ENCODE measurements around the gene SLFNL1. TPM values are rescaled to one million over a fixed set of nuclear protein-coding genes. Genes with fewer than 3 reads are reported as not detected.

The SLFNL1 gene
- total RNA-seq, 1 donor = 0.72 TPM

DNA sequence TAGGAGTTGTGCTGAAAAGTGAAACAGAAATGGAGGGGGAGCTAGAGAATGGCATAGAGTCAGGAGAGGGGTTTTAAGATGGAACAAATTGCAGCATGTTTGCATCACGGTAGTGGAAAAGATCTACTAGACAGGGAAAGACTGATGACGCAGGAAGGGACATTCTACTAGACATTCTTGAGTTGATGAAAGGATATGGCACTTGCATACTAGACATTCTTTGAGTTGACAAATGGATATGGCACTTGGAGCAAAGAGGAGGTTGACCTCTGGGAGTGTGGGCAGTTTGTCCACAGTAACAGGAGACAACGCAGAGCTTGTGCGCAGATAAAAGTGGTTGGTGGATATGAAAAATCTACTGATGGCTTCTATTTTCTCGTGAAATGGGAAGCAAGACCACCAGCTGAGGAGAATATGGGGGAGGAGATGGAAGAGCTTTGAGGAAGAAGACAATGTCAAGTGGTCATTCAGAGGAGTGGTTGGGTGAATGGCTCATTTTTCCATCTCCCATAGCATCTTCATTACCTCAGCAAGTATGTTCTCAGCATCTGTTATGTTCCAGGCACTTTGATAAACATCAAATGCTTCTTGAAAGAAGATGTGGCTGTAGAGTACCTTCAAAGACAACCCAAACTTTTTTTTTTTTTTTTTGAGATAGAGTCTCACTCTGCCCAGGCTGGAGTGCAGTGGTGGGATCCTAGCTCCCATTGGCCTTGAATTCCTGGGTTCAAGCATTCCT, 44.4 kb downstream of the SLFNL1 start:
- no peak overlapping the region for H3K4me3 ChIP-seq (ENCODE audit: insufficient read depth, low read length)
- no peaks in the 10 kb centered on the region for H3K27me3 ChIP-seq (ENCODE audit: insufficient read depth, low read length)
- H3K36me3 ChIP-seq (ENCODE audit: insufficient read depth, low read length) = no peaks in the 10 kb centered on the region
- H2AFZ ChIP-seq (ENCODE audit: low read length) = no peak overlapping the region
- peaks cover 23% of the 10 kb centered on the region for H3K4me1 ChIP-seq (ENCODE audit: insufficient read depth, low read length)
- H3K27ac ChIP-seq (ENCODE audit: low read depth, low read length) = peak overlapping the region; percentile 69
- H4K20me1 ChIP-seq (ENCODE audit: insufficient read depth, low read length) = peaks cover 10% of the 10 kb centered on the region
- H3K9me3 ChIP-seq (ENCODE audit: low read depth, low read length) = no peaks in the 10 kb centered on the region
- peak; percentile 90 for DNase-seq (ENCODE audit: insufficient read length, low spot score, missing footprints)
- no peak overlapping the region for H3K4me2 ChIP-seq (ENCODE audit: insufficient read depth, low read length)
- peaks cover 27% of the 10 kb centered on the region for H3K79me2 ChIP-seq (ENCODE audit: insufficient read depth, low read length)
- TF ChIP-seq, protein P1, sequence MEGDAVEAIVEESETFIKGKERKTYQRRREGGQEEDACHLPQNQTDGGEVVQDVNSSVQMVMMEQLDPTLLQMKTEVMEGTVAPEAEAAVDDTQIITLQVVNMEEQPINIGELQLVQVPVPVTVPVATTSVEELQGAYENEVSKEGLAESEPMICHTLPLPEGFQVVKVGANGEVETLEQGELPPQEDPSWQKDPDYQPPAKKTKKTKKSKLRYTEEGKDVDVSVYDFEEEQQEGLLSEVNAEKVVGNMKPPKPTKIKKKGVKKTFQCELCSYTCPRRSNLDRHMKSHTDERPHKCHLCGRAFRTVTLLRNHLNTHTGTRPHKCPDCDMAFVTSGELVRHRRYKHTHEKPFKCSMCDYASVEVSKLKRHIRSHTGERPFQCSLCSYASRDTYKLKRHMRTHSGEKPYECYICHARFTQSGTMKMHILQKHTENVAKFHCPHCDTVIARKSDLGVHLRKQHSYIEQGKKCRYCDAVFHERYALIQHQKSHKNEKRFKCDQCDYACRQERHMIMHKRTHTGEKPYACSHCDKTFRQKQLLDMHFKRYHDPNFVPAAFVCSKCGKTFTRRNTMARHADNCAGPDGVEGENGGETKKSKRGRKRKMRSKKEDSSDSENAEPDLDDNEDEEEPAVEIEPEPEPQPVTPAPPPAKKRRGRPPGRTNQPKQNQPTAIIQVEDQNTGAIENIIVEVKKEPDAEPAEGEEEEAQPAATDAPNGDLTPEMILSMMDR (IDR thresholded peaks at IDR 0.05; ENCODE audit: extremely low read depth, low read depth, low read length) = no peak

DNA sequence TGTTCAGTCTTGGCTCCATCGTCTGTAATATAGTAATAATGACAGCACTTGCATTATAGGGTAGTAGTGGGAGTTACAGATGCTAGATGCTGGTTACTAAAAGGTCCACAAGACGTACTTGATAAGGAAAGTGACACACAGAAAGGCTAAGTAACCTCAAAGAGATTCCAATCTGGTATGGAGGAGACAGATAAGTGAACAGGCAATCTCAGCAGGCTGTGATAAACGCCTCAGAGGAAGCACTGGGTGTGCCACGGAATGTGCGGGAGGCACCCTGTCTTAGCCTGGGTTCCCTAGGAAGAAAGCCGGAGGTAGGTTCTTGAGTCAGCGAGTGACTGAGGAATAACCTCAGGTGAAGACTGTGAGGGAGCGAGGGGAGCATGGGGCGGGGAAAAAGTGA, 46.6 kb downstream of the SLFNL1 start:
- no peaks in the 10 kb centered on the region for H4K20me1 ChIP-seq (ENCODE audit: insufficient read depth, low read length)
- TF ChIP-seq, protein P1 (IDR thresholded peaks at IDR 0.05; ENCODE audit: extremely low read depth, low read depth, low read length) = no peak
- no peaks in the 10 kb centered on the region for H3K27me3 ChIP-seq (ENCODE audit: insufficient read depth, low read length)
- H2AFZ ChIP-seq (ENCODE audit: low read length) = peak overlapping the region; percentile 2
- DNase-seq (ENCODE audit: insufficient read length, low spot score, missing footprints) = no peak
- H3K79me2 ChIP-seq (ENCODE audit: insufficient read depth, low read length) = peaks cover 5% of the 10 kb centered on the region
- no peak overlapping the region for H3K27ac ChIP-seq (ENCODE audit: low read depth, low read length)
- no peaks in the 10 kb centered on the region for H3K36me3 ChIP-seq (ENCODE audit: insufficient read depth, low read length)
- H3K9me3 ChIP-seq (ENCODE audit: low read depth, low read length) = no peaks in the 10 kb centered on the region
- no peak overlapping the region for H3K4me2 ChIP-seq (ENCODE audit: insufficient read depth, low read length)
- peaks cover 5% of the 10 kb centered on the region for H3K4me1 ChIP-seq (ENCODE audit: insufficient read depth, low read length)
- H3K4me3 ChIP-seq (ENCODE audit: insufficient read depth, low read length) = no peak overlapping the region

DNA sequence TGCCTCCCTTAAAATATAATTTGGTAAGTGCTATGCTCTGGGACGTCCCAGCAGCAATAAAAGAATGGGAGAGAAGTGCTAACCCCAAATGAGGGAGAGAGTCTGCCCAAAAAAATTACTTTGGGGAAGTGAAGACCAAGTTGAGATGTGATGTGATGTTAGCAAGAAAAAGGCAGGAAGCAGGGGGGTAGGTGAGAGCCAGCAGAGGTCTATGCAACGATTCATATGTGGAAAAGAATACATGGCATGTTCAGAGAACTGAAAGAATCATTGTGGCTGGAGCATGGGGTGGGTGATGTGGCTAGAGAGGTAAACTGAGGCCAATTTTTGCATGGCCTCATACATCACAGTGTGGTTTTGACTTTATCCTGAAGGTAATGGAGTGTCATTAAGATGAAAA, 47.6 kb downstream of the SLFNL1 start:
- TF ChIP-seq, protein P1 (IDR thresholded peaks at IDR 0.05; ENCODE audit: extremely low read depth, low read depth, low read length) = no peak
- no peak overlapping the region for H3K4me2 ChIP-seq (ENCODE audit: insufficient read depth, low read length)
- no peak overlapping the region for H2AFZ ChIP-seq (ENCODE audit: low read length)
- no peak overlapping the region for H3K27ac ChIP-seq (ENCODE audit: low read depth, low read length)
- H3K36me3 ChIP-seq (ENCODE audit: insufficient read depth, low read length) = no peaks in the 10 kb centered on the region
- no peak for DNase-seq (ENCODE audit: insufficient read length, low spot score, missing footprints)
- H4K20me1 ChIP-seq (ENCODE audit: insufficient read depth, low read length) = no peaks in the 10 kb centered on the region
- no peaks in the 10 kb centered on the region for H3K27me3 ChIP-seq (ENCODE audit: insufficient read depth, low read length)
- H3K4me1 ChIP-seq (ENCODE audit: insufficient read depth, low read length) = peaks cover 5% of the 10 kb centered on the region
- H3K9me3 ChIP-seq (ENCODE audit: low read depth, low read length) = no peaks in the 10 kb centered on the region
- no peak overlapping the region for H3K4me3 ChIP-seq (ENCODE audit: insufficient read depth, low read length)
- peaks cover under 1% of the 10 kb centered on the region for H3K79me2 ChIP-seq (ENCODE audit: insufficient read depth, low read length)

DNA sequence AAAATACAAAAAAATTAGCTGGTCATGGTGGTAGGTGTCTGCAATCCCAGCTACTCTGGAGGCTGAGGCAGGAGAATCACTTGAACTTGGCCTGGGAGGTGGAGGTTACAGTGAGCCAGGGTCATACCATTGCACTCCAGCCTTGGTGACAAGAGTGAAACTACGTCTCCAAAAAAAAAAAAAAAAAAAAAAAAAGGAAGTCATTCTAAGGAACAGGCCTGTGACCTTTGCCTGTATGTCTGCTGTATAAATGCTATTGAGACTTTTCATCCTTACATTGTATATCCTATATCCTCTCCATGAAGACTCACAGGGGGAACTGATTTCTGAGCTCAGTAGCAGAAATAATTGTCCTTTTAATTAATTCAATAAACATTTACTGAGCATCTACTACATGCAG, 49.6 kb downstream of the SLFNL1 start:
- TF ChIP-seq, protein P1 (IDR thresholded peaks at IDR 0.05; ENCODE audit: extremely low read depth, low read depth, low read length) = no peak
- Histone ChIP-seq H2AFZ (ENCODE audit: low read length) (no peak overlapping the region), H3K79me2 (ENCODE audit: insufficient read depth, low read length) (no peaks in the 10 kb centered on the region), H3K36me3 (ENCODE audit: insufficient read depth, low read length) (no peaks in the 10 kb centered on the region), H3K27ac (ENCODE audit: low read depth, low read length) (no peak overlapping the region), H3K4me2 (ENCODE audit: insufficient read depth, low read length) (no peak overlapping the region), H3K4me1 (ENCODE audit: insufficient read depth, low read length) (peaks cover 13% of the 10 kb centered on the region), H3K9me3 (ENCODE audit: low read depth, low read length) (no peaks in the 10 kb centered on the region), H4K20me1 (ENCODE audit: insufficient read depth, low read length) (no peaks in the 10 kb centered on the region), H3K27me3 (ENCODE audit: insufficient read depth, low read length) (no peaks in the 10 kb centered on the region), H3K4me3 (ENCODE audit: insufficient read depth, low read length) (no peak overlapping the region)
- no peak for DNase-seq (ENCODE audit: insufficient read length, low spot score, missing footprints)
